Measurements from ENCODE around the gene BRD8.
A peak's percentile ranks its signal among the peaks of the same experiment; 100 is the strongest.
"Not testable (repeated sequence)": the region's sequence is repeated elsewhere in the genome, so short reads cannot be mapped to it uniquely, and the experiment has no call there.

The BRD8 gene

GRCh38 chr5:138163721-138164120 lies 14.7 kb downstream of the BRD8 start:
- DNase-seq (ENCODE audit: low spot score): no peak

DNA sequence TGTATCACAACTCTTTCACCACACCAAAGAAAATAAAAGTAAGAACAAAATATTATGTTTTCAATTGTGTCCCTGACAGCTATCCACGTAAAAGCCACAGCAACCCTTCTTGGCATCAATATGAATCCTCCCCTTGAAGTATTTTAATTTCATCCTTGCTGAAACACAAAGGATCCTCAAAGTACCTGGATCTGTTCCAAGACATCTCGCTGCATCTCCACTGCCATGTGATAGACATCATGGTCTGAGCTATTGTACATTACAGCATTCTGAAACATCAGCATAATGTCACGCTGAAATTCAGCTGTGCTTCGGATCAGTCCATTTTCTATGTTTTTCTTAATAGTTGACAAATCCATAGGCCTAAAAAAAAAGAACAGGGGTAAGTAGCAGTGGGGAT lies 17.7 kb downstream of the BRD8 start:
- DNase-seq (ENCODE audit: low spot score): no peak

GRCh38 chr5:138159666-138160065 lies 18.8 kb downstream of the BRD8 start:
- DNase-seq (ENCODE audit: low spot score): peak; percentile 60

DNA sequence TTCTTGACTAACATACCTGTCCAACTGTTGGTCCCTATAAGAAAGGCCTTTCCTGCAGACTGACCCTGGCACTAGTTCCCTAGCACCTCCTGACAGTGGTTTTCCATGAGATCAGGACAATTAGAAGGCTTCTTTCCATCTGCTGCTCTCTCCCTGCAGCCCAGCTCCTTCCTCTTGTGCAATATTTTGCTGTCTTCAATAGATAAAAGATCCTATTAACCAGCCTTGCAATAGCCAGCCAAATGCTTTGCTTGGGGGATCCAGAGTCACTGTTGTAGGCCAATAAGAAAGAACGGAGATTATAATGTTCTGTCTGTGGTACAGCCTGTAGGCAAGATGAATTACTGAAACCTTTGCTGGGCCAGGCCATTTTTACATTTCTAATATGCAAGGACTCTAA lies 20.8 kb downstream of the BRD8 start:
- DNase-seq (ENCODE audit: low spot score): no peak

DNA sequence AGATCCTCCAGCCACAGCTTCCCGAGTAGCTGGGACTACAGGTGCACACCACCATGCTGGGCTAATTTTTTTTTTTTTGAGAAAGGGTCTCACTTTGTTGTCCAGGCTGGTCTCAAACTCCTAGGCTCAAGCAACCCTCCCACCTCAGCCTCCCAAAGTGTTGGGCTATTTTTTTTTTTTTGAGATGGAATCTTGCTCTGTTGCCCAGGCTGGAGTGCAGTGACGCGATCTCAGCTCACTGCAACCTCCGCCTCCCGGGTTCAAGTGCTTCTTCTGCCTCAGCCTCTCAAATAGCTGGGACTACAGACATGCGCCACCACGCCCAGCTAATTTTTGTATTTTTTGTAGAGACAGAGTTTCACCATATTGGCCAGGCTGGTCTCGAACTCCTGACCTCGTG lies 22.5 kb downstream of the BRD8 start:
- not testable (repeated sequence) for DNase-seq (ENCODE audit: low spot score)

- DNase-seq (ENCODE audit: low spot score): no peak
Measured at GRCh38 chr5:138149530-138149929, 28.9 kb downstream of the BRD8 start.

GRCh38 chr5:138148811-138149210 lies 29.6 kb downstream of the BRD8 start:
- DNase-seq (ENCODE audit: low spot score): no peak

DNA sequence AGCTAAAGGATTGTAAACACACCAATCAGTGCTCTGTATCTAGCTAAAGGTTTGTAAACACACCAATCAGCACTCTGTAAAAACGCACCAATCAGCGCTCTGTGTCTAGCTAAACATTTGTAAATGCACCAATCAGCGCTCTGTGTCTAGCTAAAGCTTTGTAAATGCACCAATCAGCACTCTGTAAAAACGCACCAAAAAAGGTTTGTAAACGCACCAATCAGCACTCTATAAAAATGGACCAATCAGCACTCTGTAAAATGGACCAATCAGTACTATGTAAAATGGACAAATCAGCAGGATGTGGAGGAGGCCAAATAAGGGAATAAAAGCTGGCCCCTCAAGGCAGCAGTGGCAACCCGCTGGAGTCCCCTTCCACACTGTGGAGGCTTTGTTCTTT lies 34.9 kb downstream of the BRD8 start:
- DNase-seq (ENCODE audit: low spot score): not testable (repeated sequence)

GRCh38 chr5:138141734-138142133 lies 36.7 kb downstream of the BRD8 start:
- DNase-seq (ENCODE audit: low spot score): no peak

DNA sequence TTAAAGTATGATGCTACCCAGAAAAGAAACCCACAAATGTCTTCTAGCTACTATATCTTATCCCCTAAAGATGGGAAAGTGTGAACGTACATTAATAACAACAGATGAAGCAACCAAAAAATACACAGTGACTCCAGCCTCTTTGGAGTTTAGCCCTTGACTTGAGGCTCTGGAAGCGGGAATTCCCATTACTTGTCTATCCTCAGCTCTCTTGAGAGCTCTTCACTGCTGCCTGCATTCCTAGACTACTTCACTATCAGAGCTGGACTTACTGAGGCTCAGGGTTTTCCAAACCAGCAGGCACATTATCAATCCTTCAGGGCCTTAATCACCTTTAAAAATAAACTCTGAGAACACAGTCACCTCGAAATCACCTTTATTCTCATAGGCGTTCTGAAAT lies 38.2 kb downstream of the BRD8 start:
- DNase-seq (ENCODE audit: low spot score): no peak

DNA sequence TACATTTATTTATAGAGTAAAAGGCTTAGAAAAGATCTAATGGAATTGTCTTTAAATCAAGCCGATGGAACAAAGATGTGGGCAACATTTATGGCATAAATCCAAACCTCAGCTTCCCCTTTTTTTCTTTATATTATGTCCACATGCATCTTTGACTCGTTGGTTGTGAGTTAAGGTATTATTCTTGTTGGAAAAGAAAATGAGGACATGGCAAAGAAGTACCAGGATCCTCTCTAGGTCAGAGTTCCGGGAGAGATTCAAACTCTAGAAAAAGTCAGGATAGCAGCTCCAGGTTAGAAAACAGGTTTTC lies 38.7 kb downstream of the BRD8 start:
- DNase-seq (ENCODE audit: low spot score): no peak

- DNase-seq (ENCODE audit: low spot score): peak; percentile 67
Measured at GRCh38 chr5:138138949-138139780, 39.3 kb downstream of the BRD8 start, which contains the start of gene NME5. TSS of gene NME5 (minus strand) at chr5:138139428. CDS start at chr5:138138780, 648 bp downstream.

DNA sequence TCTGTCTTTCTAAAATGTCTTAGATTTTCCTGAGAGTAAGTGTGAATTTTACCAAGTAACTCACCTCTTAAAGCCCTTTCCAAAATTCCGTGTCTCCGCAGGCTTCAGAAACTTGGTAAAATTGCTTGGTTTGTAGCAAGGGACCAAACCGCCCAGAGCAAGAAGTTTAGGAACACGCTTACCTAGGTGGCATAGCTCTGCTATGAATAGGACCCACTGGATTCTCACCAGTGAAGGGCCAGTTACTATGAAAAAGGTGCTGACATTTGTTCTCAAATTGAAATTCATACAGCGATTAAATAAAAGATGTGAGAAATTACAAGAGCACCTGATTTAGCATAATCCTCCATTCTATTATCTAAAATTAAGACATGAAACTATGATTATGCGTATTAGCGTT lies 45.9 kb downstream of the BRD8 start:
- no peak for DNase-seq (ENCODE audit: low spot score)

GRCh38 chr5:138129347-138129746 lies 49.1 kb downstream of the BRD8 start:
- DNase-seq (ENCODE audit: low spot score): no peak

GRCh38 chr5:138128334-138128733 lies 50.1 kb downstream of the BRD8 start:
- no peak for DNase-seq (ENCODE audit: low spot score)

- DNase-seq (ENCODE audit: low spot score): no peak
Measured at GRCh38 chr5:138115254-138115653, 63.2 kb downstream of the BRD8 start.

DNA sequence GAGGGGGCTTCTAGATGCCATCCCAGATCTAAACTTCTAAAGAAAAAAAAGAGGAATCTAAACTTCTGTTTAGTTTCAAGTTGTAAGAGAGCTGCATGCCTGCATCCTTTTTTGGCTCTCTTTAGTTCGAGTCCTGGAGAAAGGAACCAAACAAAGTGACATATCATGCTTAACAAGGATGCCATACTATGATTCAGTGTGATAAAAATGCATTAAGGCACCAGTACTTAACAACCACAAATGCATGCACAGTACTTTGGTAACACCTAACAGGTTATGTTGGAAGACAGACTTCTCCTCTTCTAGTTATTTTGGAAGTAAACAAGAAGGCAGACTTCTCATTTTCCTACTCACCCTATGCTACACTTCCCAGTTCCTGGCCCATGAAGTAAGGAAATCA lies 66.5 kb downstream of the BRD8 start:
- DNase-seq (ENCODE audit: low spot score): no peak

DNA sequence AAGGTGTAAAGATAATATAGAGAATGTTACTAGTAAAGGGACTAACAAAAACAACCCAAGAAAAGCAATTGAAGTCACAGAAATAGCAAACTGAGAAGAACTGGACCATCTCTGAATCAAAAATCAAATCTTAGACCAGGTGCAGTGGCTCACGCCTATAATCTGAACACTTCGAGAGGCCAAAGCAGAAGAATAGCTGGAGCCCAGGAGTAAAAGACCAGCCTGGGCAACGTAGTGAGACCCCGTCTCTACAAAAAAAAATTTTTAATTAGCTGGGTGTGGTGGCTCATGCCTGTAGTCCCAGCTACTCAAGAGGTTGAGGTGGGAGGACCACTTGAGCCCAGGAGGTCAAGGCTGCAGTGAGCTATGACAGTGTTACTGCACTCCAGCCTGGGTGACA lies 67.2 kb downstream of the BRD8 start:
- no peak for DNase-seq (ENCODE audit: low spot score)

GRCh38 chr5:138110266-138110963 lies 68.0 kb downstream of the BRD8 start:
- DNase-seq (ENCODE audit: low spot score): no peak

DNA sequence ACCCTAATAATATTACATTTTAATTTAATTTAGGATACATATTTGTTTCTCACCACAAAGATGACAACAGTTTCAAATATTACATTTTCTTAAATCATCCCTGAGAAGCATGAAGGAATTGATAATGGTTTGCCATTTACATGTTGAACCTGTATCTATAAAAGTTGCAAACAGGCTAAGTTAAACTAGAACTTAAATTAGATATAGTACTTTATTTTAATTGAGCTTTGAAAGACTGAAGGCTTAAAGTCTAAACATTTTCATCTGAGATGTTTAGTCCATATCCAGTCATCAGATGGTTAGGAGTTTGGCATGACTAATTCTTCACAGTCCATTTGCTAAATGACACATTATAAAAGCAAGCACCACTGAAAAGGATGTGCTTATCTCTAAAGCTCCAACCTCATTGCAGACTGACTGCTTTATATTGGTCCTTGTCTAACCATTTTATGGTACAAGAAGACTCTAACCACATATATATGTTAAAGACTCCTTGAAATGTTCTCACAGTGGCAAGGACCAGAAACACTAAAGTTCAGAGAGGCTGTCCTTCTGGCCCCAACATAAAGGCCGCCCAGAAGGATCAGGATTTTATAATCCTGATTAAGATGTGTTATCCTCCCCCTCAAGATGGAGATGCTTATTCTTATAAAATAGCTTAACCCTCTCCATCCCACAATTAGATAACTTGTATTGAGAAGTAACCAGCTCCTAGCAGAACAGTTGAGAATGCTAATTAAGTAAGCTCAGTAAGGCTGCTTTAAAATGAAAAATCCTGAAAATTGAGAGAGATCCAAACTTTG lies 68.8 kb downstream of the BRD8 start:
- no peak for DNase-seq (ENCODE audit: low spot score)

DNA sequence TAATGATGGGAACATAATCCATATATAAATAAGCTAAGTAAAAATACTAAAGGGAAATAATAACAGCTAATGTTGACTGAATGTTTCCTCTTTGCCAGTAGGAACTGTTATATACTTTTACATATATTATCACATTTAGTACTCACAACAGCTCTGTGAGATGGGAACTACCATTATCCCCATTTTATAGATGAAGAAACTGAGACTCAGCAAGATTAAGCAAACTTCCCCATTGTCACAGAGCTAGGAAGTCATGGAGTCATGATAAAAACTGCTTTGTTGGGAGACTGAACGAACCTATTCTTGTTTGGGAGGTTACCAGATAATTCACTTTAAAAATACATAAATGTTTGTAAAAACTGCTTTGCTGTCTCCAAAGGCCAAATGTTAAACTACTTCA lies 71.2 kb downstream of the BRD8 start:
- DNase-seq (ENCODE audit: low spot score): no peak

- DNase-seq (ENCODE audit: low spot score): no peak
Measured at GRCh38 chr5:138105709-138106108, 72.7 kb downstream of the BRD8 start.

GRCh38 chr5:138103319-138103637 lies 75.2 kb downstream of the BRD8 start:
- no peak for DNase-seq (ENCODE audit: low spot score)
